Lung (tissue), 12 donors: Measurements from ENCODE around the gene GNG13. TPM values are rescaled to one million over a fixed set of nuclear protein-coding genes. Genes with fewer than 3 reads are reported as not detected.

Source experiments
- ATAC-seq: fragments of 200-7000 bp; cut with Tn5 transposase; one replicate; pipeline ENCODE4 v1.9.1; 2020; ENCODE audit warnings: moderate number of reproducible peaks; ENCODE audit not compliant: insufficient read depth, low FRiP score
- DNase-seq, 3 donors: peaks; one replicate each; pipeline ENCODE4 v3.0.0-alpha.2; 2013 to 2017
- H3K27ac ChIP-seq, 2 donors: one replicate each; pipeline ENCODE4 v1.5.1; 2013; ENCODE audit warnings: mild to moderate bottlenecking in 2 of 2, moderate library complexity in 2 of 2, control low read depth in 1 of 2, inconsistent platforms in 1 of 2, low read depth in 1 of 2, low read length in 1 of 2
- H3K27me3 ChIP-seq, 3 donors: one replicate each; pipeline ENCODE4 v1.5.1; 2013; ENCODE audit warnings: low read length in 2 of 3; ENCODE audit not compliant: control insufficient read depth in 3 of 3, insufficient read depth in 3 of 3
- H3K36me3 ChIP-seq, 4 donors: one replicate each; pipeline ENCODE4 v1.5.1; 2013; ENCODE audit warnings: low read length in 4 of 4, mild to moderate bottlenecking in 1 of 4, moderate library complexity in 1 of 4; ENCODE audit not compliant: control insufficient read depth in 4 of 4, insufficient read depth in 4 of 4
- H3K4me1 ChIP-seq, 5 donors: one replicate each; pipeline ENCODE4 v1.5.1; 2013; ENCODE audit warnings: low read length in 5 of 5, mild to moderate bottlenecking in 2 of 5, moderate library complexity in 1 of 5; ENCODE audit not compliant: control insufficient read depth in 5 of 5, insufficient read depth in 5 of 5
- H3K4me3 ChIP-seq: one replicate; pipeline ENCODE4 v1.5.1; 2013; ENCODE audit warnings: mild to moderate bottlenecking, control low read depth, moderate library complexity
- H3K9ac ChIP-seq, 2 donors: one replicate each; pipeline ENCODE4 v1.5.1; 2013; ENCODE audit warnings: low read length in 2 of 2, control low read depth in 1 of 2; ENCODE audit not compliant: insufficient read depth in 1 of 2
- H3K9me3 ChIP-seq, 4 donors: one replicate each; pipeline ENCODE4 v1.5.1; 2013; ENCODE audit warnings: low read length in 3 of 4, mild to moderate bottlenecking in 1 of 4, moderate library complexity in 1 of 4; ENCODE audit not compliant: control insufficient read depth in 4 of 4, insufficient read depth in 3 of 4
- CTCF ChIP-seq: IDR thresholded peaks from 2 replicates; pipeline ENCODE4 v1.5.1; 2012; ENCODE audit warnings: mild to moderate bottlenecking; ENCODE audit errors: control extremely low read depth, extremely low read depth
- WGBS, 2 donors: extraction: QIAGEN DNeasy Blood & Tissue Kit; methylation state at CpG; one replicate each; pipeline ENCODE4 v1.1.7; 2013; 5-methylcytosine and 5-hydroxymethylcytosine counted together
- polyA plus RNA-seq, 2 donors: library from polyadenylated mRNA; stranded (reverse); fragments of 200-250 nt; gene quantifications; one replicate each; pipeline ENCODE4 v1.2.1, GENCODE V29; 2013
- total RNA-seq, 2 donors: library from RNA; depleted of rRNA in 1 of 2; stranded (reverse); fragments of >200 nt in 1 of 2; gene quantifications; one replicate each; pipeline ENCODE4 v1.2.1, GENCODE V29; 2014 to 2021
- donor health status: control.
- donor health status: control.
- donor health status: Bipolar disorder and iron deficiency.
- donor health status: healthy.
- donor health status: DM: yes; HTN: yes; CAD: no.

GNG13 gene
- total and polyA plus RNA-seq, 4 donors = not detected

GRCh38 chr16:787978-788398 lies 12.5 kb downstream of the GNG13 start, which contains the start of gene RPUSD1:
Gene RPUSD1, minus strand, starts transcription at chr16:788381. Its CDS starts 644 bp downstream, at chr16:787737.
- Histone ChIP-seq H3K27ac (peak within 1 kb of the TSS in 1 of 2 donors; percentile 76), H3K27me3 (no peaks in the 10 kb centered on the region), H3K4me3 (peak within 1 kb of the TSS; percentile 93), H3K4me1 (peaks cover 0 to 23% (median 4%) of the 10 kb centered on the region in 5 donors), H3K9me3 (no peaks in the 10 kb centered on the region), H3K9ac (peak within 1 kb of the TSS in 1 of 2 donors; percentile 25), H3K36me3 (peaks cover 0 to 19% (median 2%) of the 10 kb centered on the region in 4 donors)
- WGBS, 2 donors = 0% methylated on average over 41 to 45 of the region's 45 CpGs
- TF ChIP-seq CTCF = no peak
- ATAC-seq = no peak
- no peak for DNase-seq

GRCh38 chr16:787321-787966 lies 13.1 kb downstream of the GNG13 start:
- Histone ChIP-seq H3K36me3 (peaks cover 0 to 16% (median 2%) of the 10 kb centered on the region in 4 donors), H3K4me3 (peak overlapping the region; percentile 93), H3K4me1 (peaks cover 0 to 23% (median 4%) of the 10 kb centered on the region in 5 donors), H3K27ac (peak overlapping the region in 1 of 2 donors; percentile 76), H3K9ac (peak overlapping the region in 1 of 2 donors; percentile 25), H3K27me3 (no peaks in the 10 kb centered on the region), H3K9me3 (no peaks in the 10 kb centered on the region)
- TF ChIP-seq CTCF = no peak
- ATAC-seq = no peak
- DNase-seq = no peak
- WGBS, 2 donors = 37 to 44% methylated on average over 47 of the region's 47 CpGs

GRCh38 chr16:785563-786535 lies 14.7 kb downstream of the GNG13 start:
- DNase-seq = peak in 2 of 3 donors; percentile 28 to 46
- H3K27ac ChIP-seq = no peak overlapping the region
- H3K9ac ChIP-seq = no peak overlapping the region
- peaks cover 0 to 23% (median 4%) of the 10 kb centered on the region in 5 donors for H3K4me1 ChIP-seq
- no peaks in the 10 kb centered on the region for H3K27me3 ChIP-seq
- peaks cover 0 to 10% (median 2%) of the 10 kb centered on the region in 4 donors for H3K36me3 ChIP-seq
- TF ChIP-seq CTCF = peak; percentile 51
- ATAC-seq = no peak
- no peaks in the 10 kb centered on the region for H3K9me3 ChIP-seq
- no peak overlapping the region for H3K4me3 ChIP-seq
- WGBS, 2 donors = 67 to 73% methylated on average over 53 to 58 of the region's 58 CpGs
